Hematopoietic multipotent progenitor cell treated with erythropoietin and hydrocortisone succinate and interleukin-3 and kit ligand, for 15 days (in vitro differentiated cells): Measurements from ENCODE around the gene DIP2B.
"Not testable (repeated sequence)": the region's sequence is repeated elsewhere in the genome, so short reads cannot be mapped to it uniquely, and the experiment has no call there.

ENCODE experiments used
- DNase-seq: peaks from one replicate; pipeline ENCODE4 v3.0.0-alpha.2; 2015; ENCODE audit warnings: low spot score

The DIP2B gene

GRCh38 chr12:50519353-50519752, 14.6 kb downstream of the DIP2B start:
- DNase-seq: no peak

GRCh38 chr12:50520416-50521207, 15.8 kb downstream of the DIP2B start:
- DNase-seq: no peak

- not testable (repeated sequence) for DNase-seq
These were observed 17.0 kb downstream of the DIP2B start for GRCh38 chr12:50521781-50522180.

GRCh38 chr12:50523772-50524171, 19.0 kb downstream of the DIP2B start:
- DNase-seq: no peak

- no peak for DNase-seq
These were observed 19.8 kb downstream of the DIP2B start for GRCh38 chr12:50524621-50525020.

GRCh38 chr12:50525422-50525821, 20.6 kb downstream of the DIP2B start:
- no peak for DNase-seq

- DNase-seq: no peak
These were observed 22.6 kb downstream of the DIP2B start for GRCh38 chr12:50527359-50527726.

- DNase-seq: no peak
These were observed 24.0 kb downstream of the DIP2B start for GRCh38 chr12:50528800-50529199.

- no peak for DNase-seq
These were observed 24.6 kb downstream of the DIP2B start for GRCh38 chr12:50529345-50529744.

GRCh38 chr12:50530532-50530931, 25.7 kb downstream of the DIP2B start:
- DNase-seq: no peak

GRCh38 chr12:50533203-50533584, 28.4 kb downstream of the DIP2B start:
- no peak for DNase-seq

- no peak for DNase-seq
These were observed 29.2 kb downstream of the DIP2B start for GRCh38 chr12:50533971-50534370.

GRCh38 chr12:50536831-50537537, 32.2 kb downstream of the DIP2B start:
- no peak for DNase-seq

GRCh38 chr12:50537538-50537919, 32.7 kb downstream of the DIP2B start:
- no peak for DNase-seq

- no peak for DNase-seq
These were observed 33.4 kb downstream of the DIP2B start for GRCh38 chr12:50538182-50538581.

- DNase-seq: no peak
These were observed 36.4 kb downstream of the DIP2B start for GRCh38 chr12:50541139-50541538.

GRCh38 chr12:50542448-50542847, 37.7 kb downstream of the DIP2B start:
- DNase-seq: no peak

GRCh38 chr12:50543188-50543587, 38.4 kb downstream of the DIP2B start:
- not testable (repeated sequence) for DNase-seq

GRCh38 chr12:50545213-50545612, 40.4 kb downstream of the DIP2B start:
- DNase-seq: no peak

- no peak for DNase-seq
These were observed 41.0 kb downstream of the DIP2B start for GRCh38 chr12:50545786-50546185.

GRCh38 chr12:50546441-50547318, 41.9 kb downstream of the DIP2B start:
- DNase-seq: no peak

GRCh38 chr12:50547742-50548141, 43.0 kb downstream of the DIP2B start:
- DNase-seq: no peak

GRCh38 chr12:50549885-50550284, 45.1 kb downstream of the DIP2B start:
- DNase-seq: no peak
